H9 (cell line): ENCODE results near the gene ACR. TPM values are rescaled to one million over a fixed set of nuclear protein-coding genes. Genes with fewer than 3 reads are reported as not detected.
"Not testable (repeated sequence)": the region's sequence is repeated elsewhere in the genome, so short reads cannot be mapped to it uniquely, and the experiment has no call there.

Experiments
- DNase-seq: peaks from one replicate; pipeline ENCODE4 v3.0.0-alpha.2; 2017
- H2AFZ ChIP-seq: one replicate; pipeline ENCODE4 v1.6.1; 2013; ENCODE audit warnings: mild to moderate bottlenecking, low read length, control low read depth, moderate library complexity
- H2AK5ac ChIP-seq: 2 replicates; pipeline ENCODE4 v1.6.1; 2013; ENCODE audit warnings: low read length, control low read depth, mixed read lengths; ENCODE audit not compliant: insufficient read length
- H2BK120ac ChIP-seq: one replicate; pipeline ENCODE4 v1.6.1; 2013; ENCODE audit warnings: low read depth, mild to moderate bottlenecking, low read length, control low read depth, inconsistent platforms; ENCODE audit not compliant: poor library complexity, severe bottlenecking
- H2BK12ac ChIP-seq: 2 replicates; pipeline ENCODE4 v1.6.1; 2013; ENCODE audit warnings: low read length, control low read depth, mixed read lengths, low read depth; ENCODE audit not compliant: insufficient read length
- H2BK15ac ChIP-seq: 2 replicates; pipeline ENCODE4 v1.6.1; 2013; ENCODE audit warnings: low read depth, low read length, control low read depth
- H2BK20ac ChIP-seq: one replicate; pipeline ENCODE4 v1.6.1; 2013; ENCODE audit warnings: low read depth, mild to moderate bottlenecking, low read length, control low read depth, inconsistent platforms; ENCODE audit not compliant: poor library complexity, severe bottlenecking
- H2BK5ac ChIP-seq: 2 replicates; pipeline ENCODE4 v1.6.1; 2013; ENCODE audit warnings: low read length, control low read depth, mixed read lengths; ENCODE audit not compliant: insufficient read length
- H3K14ac ChIP-seq: 2 replicates; pipeline ENCODE4 v1.6.1; 2013; ENCODE audit warnings: low read length, control low read depth; ENCODE audit not compliant: insufficient read depth
- H3K18ac ChIP-seq: 2 replicates; pipeline ENCODE4 v1.6.1; 2013; ENCODE audit warnings: low read depth, mild to moderate bottlenecking, mixed read lengths, low read length, control low read depth; ENCODE audit not compliant: insufficient read length
- H3K23ac ChIP-seq: 2 replicates; pipeline ENCODE4 v1.6.1; 2013; ENCODE audit warnings: low read length, control low read depth, mixed read lengths, low read depth; ENCODE audit not compliant: insufficient read length
- H3K23me2 ChIP-seq: 2 replicates; pipeline ENCODE4 v1.6.1; 2013; ENCODE audit warnings: low read depth, mild to moderate bottlenecking, mixed read lengths, low read length, control low read depth; ENCODE audit not compliant: insufficient read length, poor library complexity, severe bottlenecking
- H3K27ac ChIP-seq: 2 replicates; pipeline ENCODE4 v1.5.1; 2013; ENCODE audit warnings: low read length, control low read depth, mixed read lengths, low read depth; ENCODE audit not compliant: insufficient read length
- H3K27me3 ChIP-seq: 2 replicates; pipeline ENCODE4 v1.6.1; 2013; ENCODE audit warnings: low read length, control low read depth, inconsistent platforms; ENCODE audit not compliant: insufficient read depth
- H3K4ac ChIP-seq: 2 replicates; pipeline ENCODE4 v1.6.1; 2013; ENCODE audit warnings: low read depth, mild to moderate bottlenecking, control low read depth, inconsistent platforms, low read length, moderate library complexity
- H3K4me1 ChIP-seq: 2 replicates; pipeline ENCODE4 v1.6.1; 2013; ENCODE audit warnings: low read length, control low read depth, inconsistent platforms; ENCODE audit not compliant: insufficient read depth
- H3K4me2 ChIP-seq: 2 replicates; pipeline ENCODE4 v1.6.1; 2013; ENCODE audit warnings: low read length, control low read depth, mixed read lengths; ENCODE audit not compliant: insufficient read length, insufficient read depth
- H3K56ac ChIP-seq: 2 replicates; pipeline ENCODE4 v1.6.1; 2013; ENCODE audit warnings: low read depth, mild to moderate bottlenecking, mixed read lengths, low read length, control low read depth; ENCODE audit not compliant: insufficient read length
- H3K79me1 ChIP-seq: 2 replicates; pipeline ENCODE4 v1.6.1; 2013; ENCODE audit warnings: low read depth, mild to moderate bottlenecking, moderate library complexity, low read length, control low read depth, inconsistent platforms; ENCODE audit not compliant: insufficient read depth, poor library complexity, severe bottlenecking
- H3K79me2 ChIP-seq: 2 replicates; pipeline ENCODE4 v1.6.1; 2013; ENCODE audit warnings: low read length, control low read depth, inconsistent platforms; ENCODE audit not compliant: insufficient read depth
- H3K9ac ChIP-seq: 2 replicates; pipeline ENCODE4 v1.6.1; 2013; ENCODE audit warnings: low read length, control low read depth, mixed read lengths; ENCODE audit not compliant: insufficient read length; ENCODE audit errors: extremely low read depth
- H3K9me3 ChIP-seq: one replicate; pipeline ENCODE4 v1.6.1; 2013; ENCODE audit warnings: low read depth, low read length, inconsistent platforms; ENCODE audit not compliant: control insufficient read depth
- H3T11ph ChIP-seq: one replicate; pipeline ENCODE4 v1.6.1; 2013; ENCODE audit warnings: mild to moderate bottlenecking, low read length, control low read depth, inconsistent platforms
- H4K20me1 ChIP-seq: one replicate; pipeline ENCODE4 v1.6.1; 2013; ENCODE audit not compliant: control insufficient read depth, insufficient read length, insufficient read depth
- H4K5ac ChIP-seq: 2 replicates; pipeline ENCODE4 v1.6.1; 2013; ENCODE audit warnings: low read depth, mild to moderate bottlenecking, mixed read lengths, low read length, control low read depth; ENCODE audit not compliant: insufficient read length
- H4K8ac ChIP-seq: replicated peaks from 2 replicates; pipeline ENCODE4 v1.6.1; 2013; ENCODE audit warnings: low read length, control low read depth, mixed read lengths, low read depth; ENCODE audit not compliant: insufficient read length
- H4K91ac ChIP-seq: 2 replicates; pipeline ENCODE4 v1.6.1; 2013; ENCODE audit warnings: low read depth, mild to moderate bottlenecking, moderate library complexity, mixed read lengths, low read length, control low read depth; ENCODE audit not compliant: insufficient read length
- H3K27ac Mint-ChIP-seq, 3 experiments: 2 replicates in 2 of 3; 3 replicates in 1 of 3; pipeline ENCODE4 v1.8.0; 2020 to 2021; ENCODE audit warnings: mixed read lengths in 3 of 3, mild to moderate bottlenecking in 1 of 3, moderate library complexity in 1 of 3
- H3K27me3 Mint-ChIP-seq: 2 replicates; pipeline ENCODE4 v1.8.0; 2021; ENCODE audit warnings: low read depth, mild to moderate bottlenecking, moderate library complexity, mixed read lengths
- H3K36me3 Mint-ChIP-seq, 3 experiments: 2 replicates in 2 of 3; 3 replicates in 1 of 3; pipeline ENCODE4 v1.8.0; 2020 to 2021; ENCODE audit warnings: low read depth in 3 of 3, mixed read lengths in 3 of 3; ENCODE audit not compliant: insufficient read depth in 1 of 3
- H3K4me1 Mint-ChIP-seq, 2 experiments: 2 replicates each; pipeline ENCODE4 v1.8.0; 2020; ENCODE audit warnings: mixed read lengths in 2 of 2
- H3K4me3 Mint-ChIP-seq, 2 experiments: 2 replicates in 1 of 2; 3 replicates in 1 of 2; pipeline ENCODE4 v1.8.0; 2020 to 2021; ENCODE audit warnings: mild to moderate bottlenecking in 2 of 2, mixed read lengths in 2 of 2, moderate library complexity in 1 of 2
- H3K9me3 Mint-ChIP-seq, 2 experiments: 2 replicates in 1 of 2; 3 replicates in 1 of 2; pipeline ENCODE4 v1.8.0; 2020; ENCODE audit warnings: mild to moderate bottlenecking in 2 of 2, mixed read lengths in 2 of 2, moderate library complexity in 1 of 2
- WGBS: extraction: QIAGEN DNeasy Blood & Tissue Kit; methylation state at CpG from one replicate; pipeline ENCODE4 v1.1.7; 2013; ENCODE audit warnings: missing lambda C conversion rate, low lambda C conversion rate, mixed read lengths; ENCODE audit not compliant: insufficient read length; ENCODE audit errors: extremely low coverage; 5-methylcytosine and 5-hydroxymethylcytosine counted together
- total RNA-seq: library from RNA; stranded (reverse); gene quantifications from 2 replicates; pipeline ENCODE4 v1.2.1, GENCODE V29; 2021

ACR gene
- total RNA-seq, 1 experiment from 2014 or later, result 0.35 TPM

DNA sequence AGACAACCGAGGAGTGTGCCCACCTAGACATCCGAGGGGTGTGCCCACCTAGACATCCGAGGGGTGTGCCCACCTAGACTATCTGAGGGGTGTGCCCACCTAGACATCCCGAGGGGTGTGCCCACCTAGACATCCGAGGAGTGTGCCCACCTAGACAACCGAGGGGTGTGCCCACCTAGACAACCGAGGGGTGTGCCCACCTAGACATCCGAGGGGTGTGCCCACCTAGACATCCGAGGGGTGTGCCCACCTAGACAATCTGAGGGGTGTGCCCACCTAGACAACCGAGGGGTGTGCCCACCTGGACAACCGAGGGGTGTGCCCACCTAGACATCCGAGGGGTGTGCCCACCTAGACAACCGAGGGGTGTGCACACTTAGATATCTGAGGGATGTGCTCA lies 10.6 kb downstream of the ACR start:
- peaks cover 84% of the 10 kb centered on the region for H3K27me3 Mint-ChIP-seq
- not testable (repeated sequence) for H3K9me3 Mint-ChIP-seq, H4K91ac ChIP-seq, DNase-seq, H3K56ac ChIP-seq, H3K14ac ChIP-seq, H3K4ac ChIP-seq, H3K23me2 ChIP-seq, H3K18ac ChIP-seq, H3K4me3 Mint-ChIP-seq, H2BK15ac ChIP-seq, H3K79me1 ChIP-seq, H3K27me3 ChIP-seq, H2BK120ac ChIP-seq, H2BK20ac ChIP-seq, H3K4me1 Mint-ChIP-seq, H4K20me1 ChIP-seq, H2BK12ac ChIP-seq, H4K5ac ChIP-seq, H2BK5ac ChIP-seq, H3T11ph ChIP-seq, H3K9me3 ChIP-seq, H3K9ac ChIP-seq, H3K4me1 ChIP-seq, H4K8ac ChIP-seq, H3K36me3 Mint-ChIP-seq, H3K27ac ChIP-seq, H3K79me2 ChIP-seq, H3K23ac ChIP-seq, H3K4me2 ChIP-seq, H3K27ac Mint-ChIP-seq, H2AK5ac ChIP-seq, H2AFZ ChIP-seq
- WGBS, result no CpG with 5 or more reads among the region's 13 CpGs

DNA sequence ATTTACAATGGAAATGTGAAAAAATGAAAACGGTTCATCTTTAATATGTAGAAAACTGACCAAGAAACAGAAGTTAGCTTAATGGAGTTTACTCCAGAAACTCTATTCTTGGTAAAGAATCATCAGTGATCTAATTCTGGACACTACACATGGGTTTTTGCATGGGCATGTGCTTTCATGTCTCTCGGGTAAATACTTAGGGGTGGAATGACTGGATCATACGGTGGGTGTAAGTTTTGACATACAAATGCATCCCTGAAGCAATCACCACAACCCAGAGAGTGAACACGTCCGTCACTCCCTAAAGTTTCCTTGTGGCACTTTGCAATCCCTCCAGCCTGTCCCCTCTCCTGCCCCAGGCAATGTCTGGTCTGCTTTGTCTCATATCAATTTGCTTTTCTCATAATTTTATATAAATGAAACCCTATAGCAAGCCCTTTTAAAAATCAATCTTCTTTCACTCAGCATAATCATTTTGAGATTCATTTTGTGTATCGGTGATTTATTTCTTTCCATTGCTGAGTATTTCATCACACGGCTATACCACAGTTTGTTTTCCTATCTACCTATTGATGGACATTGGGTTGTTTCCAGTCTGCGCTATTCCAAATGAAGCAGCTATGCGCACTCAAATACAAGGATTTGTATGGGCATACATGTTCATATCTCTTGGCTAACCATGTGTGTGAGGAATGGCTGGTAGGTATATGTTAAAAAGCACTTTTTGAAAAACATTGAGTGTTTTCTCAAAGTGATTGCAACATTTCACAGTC lies 11.5 kb downstream of the ACR start:
- H3K18ac ChIP-seq, H3K27me3 ChIP-seq, H3K23me2 ChIP-seq, H3K9me3 Mint-ChIP-seq, H3K4me2 ChIP-seq, H3T11ph ChIP-seq, H3K4me1 Mint-ChIP-seq, H3K4ac ChIP-seq, H2BK20ac ChIP-seq, H4K5ac ChIP-seq, H3K9me3 ChIP-seq, H4K20me1 ChIP-seq, H2BK5ac ChIP-seq, H2BK15ac ChIP-seq, H3K56ac ChIP-seq, DNase-seq, H2AFZ ChIP-seq, H4K91ac ChIP-seq, H3K27ac Mint-ChIP-seq, H3K23ac ChIP-seq, H3K79me2 ChIP-seq, H3K36me3 Mint-ChIP-seq, H3K27ac ChIP-seq, H3K4me1 ChIP-seq, H2BK120ac ChIP-seq, H3K9ac ChIP-seq, H2BK12ac ChIP-seq, H2AK5ac ChIP-seq, H4K8ac ChIP-seq, H3K4me3 Mint-ChIP-seq, H3K79me1 ChIP-seq, H3K14ac ChIP-seq: not testable (repeated sequence)
- H3K27me3 Mint-ChIP-seq, result peaks cover 84% of the 10 kb centered on the region
- no CpG with 5 or more reads among the region's 9 CpGs for WGBS
